Effector CD4-positive, alpha-beta T cell (primary cell): ENCODE results near the gene RAPGEF4.
"Not testable (repeated sequence)": the region's sequence is repeated elsewhere in the genome, so short reads cannot be mapped to it uniquely, and the experiment has no call there.

Source experiments
- DNase-seq: peaks from one replicate; pipeline ENCODE4 v3.0.0-alpha.2; 2020

RAPGEF4 gene

DNA sequence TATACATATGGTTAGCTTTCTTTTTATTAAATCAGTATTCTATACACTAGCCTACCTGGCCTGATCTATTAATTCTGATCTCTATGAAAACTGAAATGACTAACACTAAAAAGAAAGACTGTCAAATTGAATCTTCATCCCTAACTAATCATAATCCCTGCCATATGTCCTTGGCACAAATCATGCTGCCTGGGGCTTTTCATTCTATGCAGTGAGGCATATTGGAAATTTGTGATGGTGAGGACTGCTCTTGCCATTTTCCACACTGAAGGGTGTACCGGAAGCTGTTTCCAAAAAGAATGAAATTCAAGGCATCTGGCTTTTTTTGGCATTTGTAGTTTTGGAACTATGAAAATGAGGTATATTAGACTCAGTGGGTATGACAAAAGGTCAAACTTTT is 39.7 kb downstream of the RAPGEF4 start:
- no peak for DNase-seq

DNA sequence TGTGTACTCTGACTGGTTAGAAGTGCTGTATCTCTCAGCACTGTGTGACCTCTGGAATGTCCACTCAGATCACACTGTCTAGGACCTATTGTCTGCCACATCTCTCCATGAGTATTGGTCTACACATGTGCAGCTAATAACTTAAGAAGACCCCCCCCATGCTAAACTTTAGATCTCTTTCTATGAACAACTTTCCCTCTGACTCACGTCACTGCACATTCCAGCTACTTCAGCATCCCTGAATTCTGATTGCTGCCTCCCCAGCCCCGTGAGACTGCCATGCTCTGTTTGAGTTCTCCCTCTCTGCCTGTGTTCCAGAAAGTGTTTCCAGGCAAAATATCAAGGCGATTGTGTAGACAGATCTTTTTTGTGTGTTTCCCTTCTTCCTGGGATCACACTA is 41.8 kb downstream of the RAPGEF4 start:
- no peak for DNase-seq

DNA sequence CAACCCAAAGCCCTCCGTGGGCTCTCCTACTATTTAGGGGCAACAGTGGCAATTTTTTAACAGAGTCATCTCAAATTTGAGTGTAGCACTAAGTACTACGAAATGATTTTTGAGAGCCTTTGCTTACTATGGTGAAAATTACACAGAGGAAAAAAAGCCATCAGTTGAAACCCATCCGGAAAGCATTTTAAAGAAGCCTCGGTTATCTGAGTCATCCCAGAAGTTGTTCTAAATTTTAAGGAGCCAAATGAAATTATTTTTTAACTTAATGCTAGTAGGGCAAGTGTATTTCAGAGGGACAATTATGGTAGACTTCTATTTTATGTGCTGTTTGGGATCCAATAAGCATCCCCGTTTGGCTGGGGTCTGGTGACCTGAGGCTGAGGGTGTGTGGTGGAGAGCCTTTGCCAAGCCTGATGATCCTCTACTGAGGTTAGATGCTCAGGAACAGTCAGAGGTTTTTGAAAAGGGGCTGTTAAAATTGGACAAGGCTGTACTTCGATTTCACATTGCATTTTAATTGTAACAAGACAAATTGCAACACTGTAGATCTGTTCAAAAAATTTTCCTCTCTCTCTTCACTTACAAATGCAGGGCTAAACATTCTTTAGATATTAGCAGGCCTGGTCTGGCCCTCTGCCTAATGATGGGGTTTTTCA is 47.0 kb downstream of the RAPGEF4 start:
- no peak for DNase-seq

DNA sequence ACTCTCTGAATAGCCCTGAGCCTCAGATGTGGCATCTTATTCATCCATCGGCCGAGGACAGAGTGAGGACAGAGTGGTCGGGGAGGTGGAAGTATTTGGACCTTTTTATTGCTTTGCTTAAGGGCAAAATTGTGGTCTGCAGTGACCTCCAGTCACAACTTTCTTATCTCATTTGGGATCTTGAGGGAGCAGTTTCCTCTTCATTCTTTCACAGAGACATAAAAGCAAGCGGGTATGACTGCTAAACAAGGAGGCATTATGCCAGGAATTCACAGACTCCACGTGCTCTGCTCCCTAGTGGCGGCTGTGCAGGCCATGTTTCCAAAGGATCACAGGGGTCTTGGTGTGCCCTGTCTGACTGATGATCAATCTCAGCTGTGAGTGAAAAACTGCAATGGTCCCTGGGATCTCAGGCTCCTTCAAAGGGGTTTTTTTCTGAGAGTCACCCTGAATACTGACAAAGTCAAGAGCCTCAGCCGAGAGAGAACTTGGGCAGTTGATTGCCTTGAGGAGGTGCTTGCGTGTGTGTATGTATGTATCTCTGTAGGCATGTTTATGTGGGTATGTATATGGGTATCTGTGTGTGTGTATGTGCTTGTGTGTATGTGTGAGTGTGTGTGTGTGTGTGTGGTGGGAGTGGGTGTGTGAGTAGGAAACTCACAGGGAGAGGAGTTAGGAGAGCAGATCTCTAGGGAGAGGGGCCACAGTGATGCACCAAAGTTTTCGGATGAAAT is 47.7 kb downstream of the RAPGEF4 start:
- no peak for DNase-seq

DNA sequence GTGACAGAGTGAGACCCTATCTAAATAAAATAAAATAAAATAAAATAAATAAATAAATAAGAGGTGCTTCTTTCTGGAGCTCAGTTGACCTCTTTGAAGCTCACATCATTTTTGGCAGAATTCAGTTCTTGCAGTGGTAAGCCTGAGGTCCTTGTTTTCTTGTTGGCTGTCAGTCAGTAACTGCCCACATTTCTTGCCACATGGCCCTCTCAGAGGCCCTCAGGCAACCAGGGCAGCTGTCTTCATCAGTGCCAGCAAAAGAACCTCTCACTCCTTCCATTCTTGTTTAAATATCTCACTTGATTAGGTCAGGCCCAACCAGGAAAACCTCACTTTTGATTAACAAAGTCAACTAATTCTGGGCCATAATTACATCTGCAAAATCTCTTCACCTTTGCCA is 53.2 kb downstream of the RAPGEF4 start:
- no peak for DNase-seq

DNA sequence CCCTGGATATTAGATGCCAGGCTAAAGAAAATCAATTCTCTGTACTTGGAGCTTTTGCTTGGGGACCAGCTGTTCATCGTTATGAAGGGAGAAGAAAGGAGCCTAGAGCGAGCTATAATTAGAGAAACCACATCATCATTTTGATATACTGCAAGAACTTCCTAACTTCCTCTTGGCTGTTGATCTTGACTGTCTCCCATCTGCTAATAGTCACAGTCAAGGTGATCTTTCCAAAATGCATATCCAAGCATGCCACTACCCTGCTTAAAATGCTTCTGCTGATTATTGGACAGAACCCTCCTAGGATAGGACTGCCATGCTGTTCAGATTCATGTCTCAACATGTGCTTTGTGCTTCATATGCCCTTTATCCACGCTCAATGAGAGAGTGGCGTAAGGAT is 54.8 kb downstream of the RAPGEF4 start:
- no peak for DNase-seq

DNA sequence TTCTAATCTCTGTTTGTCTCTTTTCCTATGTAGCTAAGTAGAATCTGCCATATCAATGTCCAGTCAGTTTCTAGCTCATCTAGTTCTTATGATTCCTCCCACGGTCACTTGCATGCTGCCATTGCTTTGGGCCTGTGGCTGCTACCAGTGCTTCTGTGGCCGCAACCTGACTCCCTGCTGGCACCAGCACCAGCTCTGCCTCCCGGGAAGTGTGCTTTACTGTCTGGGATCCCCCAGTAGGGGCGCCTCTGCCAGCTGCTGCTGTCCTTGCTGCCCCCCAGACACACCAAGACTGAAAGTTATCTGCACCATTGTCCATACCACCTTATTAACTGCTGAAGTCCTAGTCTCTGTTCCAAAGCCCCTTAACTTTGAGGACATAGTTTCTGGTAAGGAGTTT is 56.3 kb downstream of the RAPGEF4 start:
- DNase-seq, result no peak

DNA sequence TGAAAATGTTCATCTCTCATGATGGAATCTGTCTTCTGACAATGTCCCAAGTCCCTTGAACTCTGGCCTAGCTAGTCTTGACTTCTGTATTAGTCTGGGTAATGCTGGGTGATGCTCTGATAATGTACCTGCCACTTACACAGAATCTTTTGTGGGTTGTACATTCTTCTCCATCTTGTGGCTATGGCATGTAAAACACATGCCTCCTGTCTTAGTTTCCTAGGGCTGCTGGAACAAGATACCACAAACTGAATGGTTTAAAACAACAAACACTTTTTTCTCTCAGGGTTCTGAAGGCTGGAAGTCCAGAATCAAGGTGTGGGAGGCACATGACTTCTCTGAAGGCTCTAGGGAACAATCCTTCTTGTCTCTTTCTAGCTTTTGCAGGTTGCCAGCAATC is 57.1 kb downstream of the RAPGEF4 start:
- no peak for DNase-seq

DNA sequence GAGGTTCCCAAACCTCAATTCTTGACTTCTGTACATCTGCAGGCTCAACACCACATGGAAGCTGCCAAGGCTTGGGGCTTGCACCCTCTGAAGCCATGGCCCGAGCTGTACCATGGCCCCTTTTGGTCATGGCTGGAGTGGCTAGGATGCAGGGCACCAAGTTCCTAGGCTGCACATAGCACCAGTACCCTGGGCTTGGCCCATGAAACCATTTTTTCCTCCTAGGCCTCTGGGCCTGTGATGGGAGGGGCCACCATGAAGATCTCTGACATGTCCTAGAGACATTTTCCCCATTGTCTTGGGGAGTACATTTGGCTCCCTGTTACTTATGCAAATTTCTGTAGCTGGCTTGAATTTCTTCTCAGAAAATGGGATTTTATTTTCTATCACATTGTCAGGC is 67.7 kb downstream of the RAPGEF4 start:
- DNase-seq, result not testable (repeated sequence)

DNA sequence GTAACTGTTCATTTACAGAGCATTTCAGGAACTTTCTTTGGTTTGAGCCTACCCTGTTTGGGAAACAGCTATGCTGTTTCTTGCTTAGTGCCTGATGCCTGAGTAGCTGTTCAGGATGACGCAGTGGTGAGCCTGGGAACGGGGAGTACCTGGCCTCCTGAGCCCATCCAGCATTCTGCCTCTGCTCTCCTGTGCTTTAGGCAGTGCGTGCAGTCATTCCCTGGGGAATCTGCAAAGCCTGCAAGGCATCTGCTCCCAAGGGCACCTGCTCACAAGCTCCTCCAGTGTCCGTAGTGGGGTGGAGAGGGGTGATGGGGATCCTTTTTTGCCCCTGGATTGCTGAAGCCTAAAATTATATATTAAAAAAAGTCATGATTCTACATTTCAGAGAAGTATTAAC is 68.8 kb downstream of the RAPGEF4 start:
- DNase-seq, result no peak

DNA sequence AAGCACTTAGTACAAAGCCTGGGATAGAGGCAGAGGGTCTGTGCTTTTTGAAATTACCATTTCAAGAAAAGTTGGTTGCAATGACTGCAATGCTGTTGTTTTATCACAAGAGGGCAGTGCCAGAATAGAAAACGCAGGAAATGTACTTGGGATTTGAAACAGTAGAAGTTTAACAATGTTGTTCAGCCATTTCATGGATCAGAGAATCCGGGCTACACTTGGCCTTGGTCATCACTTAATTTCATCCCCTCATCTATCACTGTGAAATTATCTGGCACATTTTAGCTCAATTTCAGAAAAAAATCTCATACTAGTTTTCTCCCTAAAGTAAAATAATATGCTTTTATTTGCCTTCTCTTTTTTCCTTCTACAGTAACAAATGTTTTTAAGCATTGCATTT is 70.8 kb downstream of the RAPGEF4 start:
- DNase-seq, result no peak

DNA sequence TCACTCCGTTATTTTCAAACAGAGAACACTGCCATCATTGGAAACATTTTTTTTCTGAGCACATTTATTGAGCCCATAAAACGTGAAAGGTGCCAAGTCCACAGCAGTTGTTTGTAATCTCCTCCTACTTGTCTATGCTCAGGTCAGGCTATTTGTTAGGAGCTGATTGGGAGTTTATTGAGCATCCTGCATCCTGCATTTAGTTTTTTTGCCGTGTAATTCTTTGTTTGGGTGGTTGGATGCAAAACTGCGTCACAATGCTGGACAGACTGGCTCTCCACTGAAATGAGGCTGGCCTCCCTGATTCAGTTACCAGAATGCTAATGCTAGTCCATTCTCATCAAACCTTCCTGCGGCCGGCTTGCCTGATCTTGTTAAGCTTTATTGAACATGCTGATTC is 71.4 kb downstream of the RAPGEF4 start:
- DNase-seq, result no peak

DNA sequence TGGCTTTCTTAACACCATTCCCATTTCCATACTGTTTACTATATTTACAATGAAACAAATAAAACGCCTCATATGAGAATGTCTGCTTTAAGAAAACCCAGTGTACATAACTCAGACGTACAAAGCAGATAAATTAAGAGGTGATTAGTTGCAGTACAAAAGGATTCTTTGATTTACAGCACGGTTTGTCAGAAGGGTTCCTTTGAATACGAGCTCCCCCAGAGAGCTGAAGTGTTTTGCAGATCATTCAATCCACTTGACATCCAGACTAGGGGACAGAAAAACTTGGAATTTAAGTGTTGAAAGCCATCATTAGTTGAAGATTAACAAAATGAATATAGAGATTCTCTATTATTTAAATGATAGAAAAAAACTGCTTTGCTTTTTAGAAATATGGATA is 72.5 kb downstream of the RAPGEF4 start:
- no peak for DNase-seq

DNA sequence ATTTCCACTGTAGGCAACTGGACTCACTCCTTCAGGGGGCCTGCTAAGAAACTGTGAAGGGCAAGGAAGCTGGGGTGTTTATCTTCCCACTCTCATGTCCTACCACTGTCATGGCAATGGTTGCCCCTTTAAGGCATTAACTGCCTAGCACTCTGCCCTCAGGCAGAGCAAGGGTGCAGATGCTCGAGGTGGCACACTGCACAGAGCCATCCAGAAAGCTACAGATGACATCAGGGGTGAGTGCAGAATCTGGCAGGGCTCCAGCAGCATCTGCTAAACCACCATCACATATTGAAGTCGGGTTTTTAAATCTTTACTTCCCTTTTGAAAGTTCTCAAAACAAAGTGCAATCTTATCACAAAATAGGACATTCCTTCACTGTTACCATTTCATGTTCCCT is 75.4 kb downstream of the RAPGEF4 start:
- DNase-seq, result no peak

DNA sequence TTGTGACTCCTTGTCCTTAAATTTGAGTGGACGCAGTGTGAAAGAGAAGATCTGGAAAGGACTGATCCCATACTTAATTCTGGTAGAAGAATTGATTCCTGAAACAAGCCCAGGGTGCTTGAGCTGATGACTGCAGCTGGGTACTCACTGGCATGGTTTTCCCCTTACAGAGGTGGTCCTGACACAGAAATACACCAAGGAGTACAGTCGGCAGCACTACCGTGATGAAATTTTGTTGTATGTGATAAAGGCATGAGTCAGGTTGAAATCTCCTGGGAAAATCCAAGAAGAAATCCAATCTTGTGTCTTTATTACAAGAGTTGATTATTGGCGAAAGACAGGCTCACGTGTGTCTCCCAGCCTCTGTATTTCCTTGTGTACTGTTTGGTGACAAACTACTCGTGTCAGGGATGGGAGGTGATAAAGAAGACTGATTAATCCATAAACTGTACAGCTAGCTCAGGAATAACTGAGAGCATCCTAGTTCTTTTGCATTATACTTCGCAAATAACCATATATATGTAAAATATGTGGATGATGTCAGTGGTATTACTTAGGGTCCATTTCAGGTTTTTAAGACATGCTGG is 76.6 kb downstream of the RAPGEF4 start:
- DNase-seq, result no peak

DNA sequence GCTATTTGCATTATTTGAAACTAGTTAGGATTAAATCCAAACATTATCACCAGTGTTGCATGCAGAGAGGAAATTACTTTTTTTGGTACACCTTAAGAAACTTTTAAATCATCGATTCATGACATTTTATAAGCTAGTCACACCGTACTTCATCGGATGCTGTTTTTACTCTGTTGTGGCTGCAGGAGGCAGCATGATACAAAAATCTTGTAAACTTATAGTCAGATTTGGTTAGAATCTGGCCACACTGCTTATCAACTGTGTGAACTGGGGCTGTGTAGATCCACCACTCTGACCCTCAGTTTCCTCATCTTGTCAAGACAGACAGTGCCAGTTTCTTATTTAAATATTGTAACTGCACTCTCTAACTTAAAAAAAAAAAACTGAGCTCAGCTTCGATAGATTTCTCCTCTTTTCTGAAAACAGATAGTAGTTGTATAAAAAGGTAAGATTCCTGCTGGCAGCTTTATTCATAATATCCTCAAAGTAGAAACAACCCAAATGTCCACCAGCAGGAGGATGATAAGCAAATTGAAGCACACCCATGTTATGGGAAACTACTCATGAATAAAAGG is 77.8 kb downstream of the RAPGEF4 start:
- DNase-seq, result no peak

DNA sequence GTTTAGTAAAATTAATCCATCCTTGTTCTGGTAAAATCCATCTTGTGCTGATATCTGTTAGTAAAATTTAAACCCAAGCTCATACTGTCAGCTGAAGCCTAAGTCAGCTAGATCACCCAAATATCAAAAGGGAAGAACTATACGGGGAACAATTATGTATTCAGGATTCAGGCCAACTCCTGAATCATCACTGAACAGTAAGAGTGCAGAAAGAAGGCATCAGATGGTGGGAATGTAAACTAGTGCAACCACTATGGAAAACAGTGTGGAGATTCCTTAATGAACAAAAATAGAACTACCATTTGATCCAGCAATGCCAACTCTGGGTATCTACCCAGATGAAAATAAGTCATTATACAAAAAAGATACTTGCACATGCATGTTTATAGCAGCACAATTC is 81.8 kb downstream of the RAPGEF4 start:
- no peak for DNase-seq

DNA sequence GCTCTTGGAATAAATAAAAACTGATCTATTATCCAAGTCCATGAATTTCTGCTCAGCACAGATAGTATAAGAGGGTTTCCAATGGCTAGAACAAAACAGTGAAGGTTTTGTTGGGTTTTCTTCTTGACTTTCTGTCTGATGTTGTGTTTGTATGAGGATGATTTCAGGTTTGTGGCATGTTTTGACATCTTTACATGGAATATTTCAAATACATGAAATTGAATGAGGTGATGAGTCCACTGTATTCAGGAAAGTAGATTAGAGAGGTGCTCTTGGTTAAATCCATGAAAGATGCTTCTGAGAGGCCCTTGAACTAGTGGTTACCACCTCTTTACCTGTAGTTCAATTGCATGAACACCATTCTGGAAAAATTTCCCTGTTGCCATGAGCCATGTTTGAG is 84.3 kb downstream of the RAPGEF4 start:
- DNase-seq, result no peak

DNA sequence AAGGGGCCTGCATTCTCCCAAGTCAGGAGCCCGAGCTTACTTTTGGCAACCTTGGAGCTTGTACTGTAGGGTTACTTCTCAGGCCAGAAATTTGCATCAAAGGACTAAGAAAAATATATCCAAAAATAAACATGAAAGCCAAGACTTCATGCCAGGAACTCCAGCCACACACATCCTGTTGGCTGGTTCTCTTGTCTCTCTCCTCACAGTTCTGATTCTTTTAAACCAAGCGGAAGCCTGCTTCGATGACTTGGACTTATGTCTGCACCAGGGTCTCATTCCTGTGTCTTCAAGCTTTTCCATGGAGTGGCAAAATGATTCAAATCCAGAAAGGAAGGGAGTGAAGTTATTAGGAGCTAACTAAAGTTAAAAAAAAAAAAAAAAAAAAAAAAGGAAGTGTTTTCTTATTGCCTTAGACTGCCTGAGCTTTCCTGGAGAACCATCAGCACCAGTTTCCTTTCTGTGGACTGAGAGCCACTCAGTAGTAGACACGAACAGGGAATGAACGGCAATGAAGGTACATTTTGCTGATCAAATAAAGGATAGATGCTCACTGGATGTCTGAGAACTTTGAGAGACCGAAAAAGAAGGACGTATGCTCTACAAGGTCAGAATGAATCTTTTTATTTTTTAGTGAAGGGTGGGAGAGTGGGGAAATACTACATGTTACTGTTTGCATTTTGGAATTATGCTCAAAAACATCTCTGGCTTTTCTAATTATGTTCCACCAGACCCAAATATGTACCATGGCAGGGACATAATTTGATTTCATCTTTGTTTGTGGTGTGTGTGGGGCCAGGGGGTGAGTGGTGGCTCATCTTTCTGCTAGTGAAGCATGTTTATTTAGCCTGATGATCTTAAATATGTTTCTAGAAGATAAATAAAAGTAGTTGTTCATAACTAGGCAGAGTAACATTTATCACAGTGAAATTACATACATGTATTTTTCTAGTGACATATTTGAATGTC is 86.0 kb downstream of the RAPGEF4 start:
- no peak for DNase-seq

DNA sequence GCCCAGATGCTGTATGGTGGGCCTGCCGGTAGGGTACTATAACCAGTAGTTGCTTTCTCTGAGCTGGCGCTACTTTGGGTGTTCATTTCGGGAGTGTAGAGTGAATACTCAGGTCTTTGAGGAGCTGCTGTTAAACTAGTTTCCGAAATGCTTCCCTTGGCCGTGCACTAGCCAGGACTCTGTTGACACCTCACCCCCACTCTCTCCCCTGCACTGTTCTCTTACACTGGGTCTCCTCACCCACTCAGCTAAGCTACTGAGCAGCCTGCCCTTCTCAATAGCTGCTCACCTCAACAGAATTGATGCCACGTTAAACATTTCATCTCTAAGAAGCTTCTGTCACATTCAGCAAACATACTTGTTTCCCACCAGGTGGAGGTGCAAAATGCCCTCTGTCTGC is 86.9 kb downstream of the RAPGEF4 start:
- no peak for DNase-seq

DNA sequence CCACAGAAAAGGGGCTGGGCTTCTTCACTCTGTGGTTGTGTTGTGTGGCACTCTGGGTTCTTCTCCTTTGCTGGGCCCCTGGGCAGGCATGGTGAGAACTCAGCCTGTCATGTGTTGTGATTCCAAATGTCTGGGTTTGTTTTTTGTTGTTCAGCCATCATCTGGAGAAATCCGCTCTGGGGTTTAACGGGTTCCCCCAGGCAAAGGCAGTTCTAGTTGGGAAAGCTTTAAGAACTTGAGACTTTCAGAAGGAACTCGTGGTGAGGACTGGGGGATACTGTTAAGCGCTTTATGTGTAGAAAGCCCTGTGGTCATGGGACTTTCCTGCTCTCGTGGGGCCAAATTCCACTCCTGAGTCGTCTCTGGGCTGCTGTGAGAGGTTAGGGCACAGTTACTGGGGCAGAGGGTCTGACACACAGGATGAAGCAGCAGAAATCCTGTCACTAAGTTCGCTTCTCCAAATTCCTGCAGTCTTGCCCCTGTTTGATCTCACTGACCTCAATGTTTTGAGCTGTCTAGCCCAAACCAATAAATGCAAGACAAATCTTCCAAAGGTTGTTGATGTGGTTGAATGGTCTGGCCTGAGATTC is 87.7 kb downstream of the RAPGEF4 start:
- no peak for DNase-seq

DNA sequence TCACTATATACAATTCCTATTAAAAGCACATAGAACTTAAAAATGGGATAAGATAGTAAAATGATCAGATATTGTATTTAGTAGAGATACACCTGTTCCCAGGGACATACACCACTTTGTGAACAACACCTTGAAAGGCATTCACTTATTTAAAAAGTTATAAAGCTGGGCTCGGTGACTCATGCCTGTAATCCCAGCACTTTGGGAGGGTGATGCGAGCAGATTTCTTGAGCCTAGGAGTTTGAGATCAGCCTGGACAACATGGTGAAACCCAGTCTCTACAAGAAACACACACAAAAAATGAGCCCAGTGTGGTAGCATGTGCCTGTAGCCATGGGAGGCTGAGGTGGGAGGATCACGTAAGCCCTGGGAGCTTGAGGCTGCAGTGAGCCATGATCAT is 90.9 kb downstream of the RAPGEF4 start:
- no peak for DNase-seq

DNA sequence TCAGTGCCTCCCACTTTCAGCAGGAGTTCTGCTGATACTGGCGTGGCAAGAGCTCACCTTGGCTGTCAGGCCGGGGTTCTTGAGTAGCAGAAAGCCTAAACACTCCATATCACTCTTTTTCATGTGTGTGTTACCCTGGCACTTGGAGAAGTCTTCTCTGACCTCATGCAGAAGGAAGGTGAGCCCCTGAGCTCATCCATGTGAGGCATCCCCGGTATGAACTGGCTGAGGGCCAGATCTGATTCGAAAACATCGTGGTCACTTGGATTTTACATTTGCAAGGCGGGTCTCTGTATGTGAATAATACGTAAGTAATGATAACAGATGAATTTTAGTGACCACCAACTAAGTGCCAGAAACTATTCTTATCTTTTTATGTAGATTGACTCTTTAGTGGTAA is 93.6 kb downstream of the RAPGEF4 start:
- DNase-seq, result no peak
